SK-N-SH (cell line): ENCODE measurements around the gene CFAP251.

Experiments used
- CTCF ChIP-seq: fragments of 200-600 bp; sonication (generic); IDR thresholded peaks from 2 replicates; pipeline ENCODE4 v1.6.1; 2017; ENCODE audit warnings: antibody characterized with exemption, mild to moderate bottlenecking, moderate library complexity
- EP300 ChIP-seq, 2 experiments: IDR thresholded peaks; 2 replicates each; pipeline versions ENCODE4 v1.4.0 to v1.6.1; 2012; ENCODE audit warnings: borderline replicate concordance in 1 of 2, low read depth in 1 of 2, low read length in 1 of 2
- EZH2phosphoT487 ChIP-seq: fragments of 200-600 bp; sonication (generic); IDR thresholded peaks from 2 replicates; pipeline ENCODE4 v1.6.1; 2017; ENCODE audit warnings: low read depth, mixed run types, mild to moderate bottlenecking, antibody characterized with exemption, moderate library complexity, borderline replicate concordance
- NFIC ChIP-seq: IDR thresholded peaks from 2 replicates; pipeline ENCODE4 v1.4.0; 2012; ENCODE audit warnings: borderline replicate concordance
- NRF1 ChIP-seq: IDR thresholded peaks from 2 replicates; pipeline ENCODE4 v1.6.1; 2012; ENCODE audit warnings: low read depth, mild to moderate bottlenecking, low read length
- PBX3 ChIP-seq: IDR thresholded peaks from 2 replicates; pipeline ENCODE4; 2012
- RAD21 ChIP-seq: IDR thresholded peaks from 2 replicates; pipeline ENCODE4 v1.6.1; 2012; ENCODE audit warnings: mild to moderate bottlenecking, low read length
- REST ChIP-seq: IDR thresholded peaks from 2 replicates; pipeline ENCODE4 v1.6.1; 2012; ENCODE audit warnings: mild to moderate bottlenecking, low read depth, low read length, moderate library complexity
- RFX5 ChIP-seq: IDR thresholded peaks from 2 replicates; pipeline ENCODE4 v1.6.1; 2012; ENCODE audit warnings: mild to moderate bottlenecking, improper control_type of control experiment, low read length
- SIN3A ChIP-seq: IDR thresholded peaks from 2 replicates; pipeline ENCODE4 v1.6.1; 2012; ENCODE audit warnings: low read depth, mild to moderate bottlenecking, low read length, moderate library complexity, borderline replicate concordance
- SMC3 ChIP-seq: IDR thresholded peaks from 2 replicates; pipeline ENCODE4 v1.6.1; 2012; ENCODE audit warnings: low read depth, low read length, improper control_type of control experiment
- TAF1 ChIP-seq: IDR thresholded peaks from 2 replicates; pipeline ENCODE4 v1.6.1; 2012; ENCODE audit warnings: low read depth, mild to moderate bottlenecking, low read length, moderate library complexity, borderline replicate concordance
- YY1 ChIP-seq: IDR thresholded peaks from 2 replicates; pipeline ENCODE4 v1.4.0; 2012; ENCODE audit warnings: low read depth, mild to moderate bottlenecking
- ZBTB33 ChIP-seq: IDR thresholded peaks from 2 replicates; pipeline ENCODE4 v1.4.0; 2012; ENCODE audit warnings: low read depth, borderline replicate concordance

GRCh38 chr12:121958541-121959240 lies 40.3 kb downstream of the CFAP251 start:
- TF ChIP-seq TAF1 (no peak), CTCF (no peak), ZBTB33 (no peak), YY1 (no peak), RFX5 (no peak), NFIC (no peak), REST (no peak), RAD21 (no peak), PBX3 (no peak), SMC3 (no peak), EP300 (IDR thresholded peaks at IDR 0.05; ENCODE audit: borderline replicate concordance in 1 of 2, low read depth in 1 of 2, low read length in 1 of 2) (no peak), EZH2phosphoT487 (no peak), SIN3A (no peak), NRF1 (no peak)
